HuH-7 (cell line): ENCODE measurements around the gene EXOC5.

ENCODE experiments used
- DNase-seq: peaks from one replicate; pipeline ENCODE4 v3.0.0; 2011; ENCODE audit warnings: low spot score

Gene EXOC5

GRCh38 chr14:57168138-57168679 is 100.5 kb downstream of the EXOC5 start:
- DNase-seq, result no peak

GRCh38 chr14:57161583-57162234 is 107.0 kb downstream of the EXOC5 start:
- no peak for DNase-seq

GRCh38 chr14:57160333-57160732 is 108.4 kb downstream of the EXOC5 start:
- DNase-seq, result no peak

GRCh38 chr14:57153286-57153685 is 115.4 kb downstream of the EXOC5 start:
- no peak for DNase-seq
